GM23338 (cell line): ENCODE results near the gene CDHR3. TPM values are rescaled to one million over a fixed set of nuclear protein-coding genes. Genes with fewer than 3 reads are reported as not detected.

Experiments
- ATAC-seq: fragments of 200-7000 bp; cut with Tn5 transposase; 3 replicates; pipeline ENCODE4 v1.9.1; 2020
- DNase-seq: peaks from one replicate; pipeline ENCODE4 v3.0.0-alpha.2; 2015; ENCODE audit warnings: low spot score
- H2AFZ ChIP-seq: fragments of 200-600 bp; sonication (generic); 2 replicates; pipeline ENCODE4 v1.8.0; 2016; ENCODE audit warnings: antibody characterized with exemption, mild to moderate bottlenecking, moderate library complexity
- H3F3A ChIP-seq: fragments of 200-600 bp; sonication (generic); replicated peaks from 2 replicates; pipeline ENCODE4 v1.8.0; 2017; ENCODE audit warnings: antibody characterized with exemption, mixed run types, low read depth
- H3K27ac ChIP-seq: fragments of 200-600 bp; sonication (generic); 2 replicates; pipeline ENCODE4 v1.6.1; 2016; ENCODE audit warnings: low read depth
- H3K27me3 ChIP-seq: fragments of 200-600 bp; sonication (generic); 2 replicates; pipeline ENCODE4 v1.8.0; 2016; ENCODE audit warnings: mild to moderate bottlenecking, mixed run types, moderate library complexity; ENCODE audit not compliant: insufficient read depth
- H3K36me3 ChIP-seq: fragments of 200-600 bp; sonication (generic); 2 replicates; pipeline ENCODE4 v1.8.0; 2016; ENCODE audit warnings: mild to moderate bottlenecking; ENCODE audit not compliant: insufficient read depth
- H3K4me1 ChIP-seq: fragments of 200-600 bp; sonication (generic); 2 replicates; pipeline ENCODE4 v1.8.0; 2016; ENCODE audit warnings: mild to moderate bottlenecking, moderate library complexity; ENCODE audit not compliant: insufficient read depth
- H3K4me2 ChIP-seq: fragments of 200-600 bp; sonication (generic); 2 replicates; pipeline ENCODE4 v1.7.1; 2017; ENCODE audit warnings: mixed run types
- H3K4me3 ChIP-seq: fragments of 200-600 bp; sonication (generic); 2 replicates; pipeline ENCODE4 v1.6.1; 2016; ENCODE audit warnings: mixed run types
- H3K79me2 ChIP-seq: fragments of 200-600 bp; sonication (generic); replicated peaks from 2 replicates; pipeline ENCODE4 v1.8.0; 2017; ENCODE audit warnings: mild to moderate bottlenecking; ENCODE audit not compliant: insufficient read depth
- H3K9me2 ChIP-seq: fragments of 200-600 bp; sonication (generic); 2 replicates; pipeline ENCODE4 v1.8.0; 2017; ENCODE audit not compliant: insufficient read depth
- H4K20me1 ChIP-seq: fragments of 200-600 bp; sonication (generic); replicated peaks from 2 replicates; pipeline ENCODE4 v1.8.0; 2017; ENCODE audit warnings: mild to moderate bottlenecking; ENCODE audit not compliant: insufficient read depth
- H3K27ac Mint-ChIP-seq: 2 replicates; pipeline ENCODE4 v1.8.0; 2020; ENCODE audit warnings: inconsistent platforms, mild to moderate bottlenecking, moderate library complexity, mixed read lengths
- H3K27me3 Mint-ChIP-seq: 3 replicates; pipeline ENCODE4 v1.8.0; 2022; ENCODE audit warnings: low read depth, mild to moderate bottlenecking, moderate library complexity, mixed read lengths, inconsistent platforms; ENCODE audit not compliant: insufficient read depth, poor library complexity
- H3K36me3 Mint-ChIP-seq: 3 replicates; pipeline ENCODE4 v1.8.0; 2021; ENCODE audit warnings: low read depth, mild to moderate bottlenecking, inconsistent platforms, moderate library complexity, mixed read lengths
- H3K4me1 Mint-ChIP-seq: 3 replicates; pipeline ENCODE4 v1.8.0; 2020; ENCODE audit warnings: mild to moderate bottlenecking, inconsistent platforms, mixed read lengths
- H3K4me3 Mint-ChIP-seq: 3 replicates; pipeline ENCODE4 v1.8.0; 2021; ENCODE audit warnings: moderate library complexity, mild to moderate bottlenecking, inconsistent platforms, mixed read lengths
- H3K9me3 Mint-ChIP-seq: 3 replicates; pipeline ENCODE4 v1.8.0; 2020; ENCODE audit warnings: moderate library complexity, mild to moderate bottlenecking, inconsistent platforms, mixed read lengths
- CREB1 ChIP-seq: fragments of 250-450 bp; sonication (Bioruptor Pico); IDR thresholded peaks from 2 replicates; pipeline ENCODE4 v1.5.0; 2020; ENCODE audit warnings: low read depth, mild to moderate bottlenecking, moderate library complexity
- ETS1 ChIP-seq: IDR thresholded peaks from 2 replicates; pipeline ENCODE4 v1.6.1; 2016; ENCODE audit warnings: antibody characterized with exemption
- EZH2 ChIP-seq: fragments of 200-600 bp; sonication (generic); IDR thresholded peaks from one replicate; pipeline ENCODE4 v1.8.0; 2017; ENCODE audit warnings: antibody characterized with exemption, mild to moderate bottlenecking, low read depth; ENCODE audit not compliant: unreplicated experiment
- EZH2phosphoT487 ChIP-seq: fragments of 200-600 bp; sonication (generic); IDR thresholded peaks from one replicate; pipeline ENCODE4 v1.8.1; 2018; ENCODE audit warnings: antibody characterized with exemption; ENCODE audit not compliant: unreplicated experiment
- JUNB ChIP-seq: IDR thresholded peaks from one replicate; pipeline ENCODE4 v1.6.1; 2016; ENCODE audit warnings: antibody characterized with exemption; ENCODE audit not compliant: unreplicated experiment
- STAT1 ChIP-seq: IDR thresholded peaks from one replicate; pipeline ENCODE4 v1.6.1; 2016; ENCODE audit warnings: antibody characterized with exemption; ENCODE audit not compliant: unreplicated experiment
- ZNF331 ChIP-seq: fragments of 250-450 bp; sonication (Bioruptor Pico); IDR thresholded peaks from 2 replicates; pipeline ENCODE4 v1.5.0; 2020; ENCODE audit warnings: low read depth, mild to moderate bottlenecking, moderate library complexity
- ZNF462 ChIP-seq: fragments of 250-450 bp; sonication (Bioruptor Pico); IDR thresholded peaks from 2 replicates; pipeline ENCODE4 v1.5.0; 2020; ENCODE audit warnings: mild to moderate bottlenecking, moderate library complexity
- polyA plus RNA-seq: library from polyadenylated mRNA; unstranded; fragments of >200 nt; fragmentation: Nextera tagmentation; extraction: Ambion mirVana; gene quantifications from 2 replicates; pipeline ENCODE4 v1.2.1, GENCODE V29; 2016
- total RNA-seq: library from RNA; depleted of rRNA; stranded (reverse); fragments of >200 nt; shearing (Covaris generic); gene quantifications from 2 replicates; pipeline ENCODE4 v1.2.3, GENCODE V29; 2014

Gene CDHR3
- total and polyA plus RNA-seq, 2 experiments from 2014 or later: 5.1 to 12.2 TPM

- TF ChIP-seq ZNF462 (CRISPR knock-in tag): no peak
- no peak for TF ChIP-seq JUNB
- TF ChIP-seq CREB1 (CRISPR knock-in tag): peak; percentile 69
Observed at GRCh38 chr7:106009503-106010226, 46.6 kb downstream of the CDHR3 start (continued).

GRCh38 chr7:106010331-106010730 is 47.3 kb downstream of the CDHR3 start:
- TF ChIP-seq ZNF462 (CRISPR knock-in tag) (no peak), EZH2 (no peak), ETS1 (no peak), STAT1 (no peak), ZNF331 (no peak), EZH2phosphoT487 (no peak)
- DNase-seq (no peak), ATAC-seq (no peak)
- Histone ChIP-seq H3K27me3 (no peaks in the 10 kb centered on the region), H3K27ac (peak overlapping the region; percentile 80), H3K9me2 (no peaks in the 10 kb centered on the region), H3K4me3 (no peak overlapping the region), H3F3A (peaks cover 6% of the 10 kb centered on the region), H3K4me2 (peak overlapping the region; percentile 60), H3K4me1 (peaks cover 9% of the 10 kb centered on the region), H3K36me3 (no peaks in the 10 kb centered on the region; the same call in 1 of the 2 replicates), H2AFZ (peak overlapping the region; percentile 75; the same call in 1 of the 2 replicates), H4K20me1 (no peaks in the 10 kb centered on the region), H3K79me2 (no peaks in the 10 kb centered on the region)
- H3K4me3 Mint-ChIP-seq: no peak overlapping the region
- H3K27ac Mint-ChIP-seq: peak overlapping the region; percentile 93; the same call in 1 of the 2 replicates
- H3K4me1 Mint-ChIP-seq: peaks cover 24% of the 10 kb centered on the region
- H3K36me3 Mint-ChIP-seq: peaks cover 41% of the 10 kb centered on the region
- H3K27me3 Mint-ChIP-seq: peaks cover 11% of the 10 kb centered on the region
- peaks cover 41% of the 10 kb centered on the region for H3K9me3 Mint-ChIP-seq
